Osteoblast (primary cell): ENCODE measurements around the gene DESI1. TPM values are rescaled to one million over a fixed set of nuclear protein-coding genes. Genes with fewer than 3 reads are reported as not detected.

Experiments used
- DNase-seq: peaks from one replicate; pipeline ENCODE4 v3.0.0; 2011; ENCODE audit warnings: low spot score, mixed read lengths; ENCODE audit not compliant: insufficient read length; ENCODE audit errors: missing footprints
- H2AFZ ChIP-seq: 2 replicates; pipeline ENCODE4 v1.6.0; 2011; ENCODE audit warnings: mild to moderate bottlenecking, low read length
- H3K27ac ChIP-seq: 2 replicates; pipeline ENCODE4 v1.5.1; 2011; ENCODE audit warnings: mild to moderate bottlenecking, low read depth, low read length, moderate library complexity
- H3K27me3 ChIP-seq: 2 replicates; pipeline ENCODE4 v1.6.0; 2012; ENCODE audit warnings: mild to moderate bottlenecking, control low read depth, inconsistent platforms, low read length, moderate library complexity; ENCODE audit not compliant: insufficient read depth
- H3K36me3 ChIP-seq: 2 replicates; pipeline ENCODE4 v1.5.1; 2011; ENCODE audit warnings: mild to moderate bottlenecking, low read length, control low read depth, moderate library complexity; ENCODE audit not compliant: insufficient read depth
- H3K4me1 ChIP-seq: 2 replicates; pipeline ENCODE4 v1.5.1; 2011; ENCODE audit warnings: mild to moderate bottlenecking, low read length, control low read depth, moderate library complexity; ENCODE audit not compliant: insufficient read depth
- H3K4me2 ChIP-seq: 2 replicates; pipeline ENCODE4 v1.6.0; 2011; ENCODE audit warnings: mild to moderate bottlenecking, low read length; ENCODE audit not compliant: insufficient read depth
- H3K4me3 ChIP-seq: fragments of 200-600 bp; sonication (generic); 3 replicates; pipeline ENCODE4 v1.5.1; 2012; ENCODE audit warnings: mild to moderate bottlenecking, low read length, inconsistent platforms; ENCODE audit not compliant: insufficient read depth
- H3K79me2 ChIP-seq: 2 replicates; pipeline ENCODE4 v1.6.0; 2012; ENCODE audit warnings: mild to moderate bottlenecking, low read length, control low read depth, inconsistent platforms; ENCODE audit not compliant: insufficient read depth
- H3K9me3 ChIP-seq: 2 replicates; pipeline ENCODE4 v1.5.1; 2011; ENCODE audit warnings: low read depth, low read length, control low read depth
- H4K20me1 ChIP-seq: 2 replicates; pipeline ENCODE4 v1.6.0; 2012; ENCODE audit warnings: mild to moderate bottlenecking, low read length, control low read depth; ENCODE audit not compliant: insufficient read depth
- total RNA-seq: library from RNA; depleted of rRNA; stranded (reverse); fragments of >200 nt; gene quantifications from 2 replicates; pipeline ENCODE4 v1.2.3, GENCODE V29; 2012
- TF ChIP-seq, protein P1 (sequence below): IDR thresholded peaks from 2 replicates; pipeline ENCODE4 v1.5.1; 2011; ENCODE audit warnings: mild to moderate bottlenecking, low read depth, low read length, moderate library complexity; ENCODE audit errors: extremely low read depth

DESI1 gene
- total RNA-seq, 1 donor, result 16.3 TPM

DNA sequence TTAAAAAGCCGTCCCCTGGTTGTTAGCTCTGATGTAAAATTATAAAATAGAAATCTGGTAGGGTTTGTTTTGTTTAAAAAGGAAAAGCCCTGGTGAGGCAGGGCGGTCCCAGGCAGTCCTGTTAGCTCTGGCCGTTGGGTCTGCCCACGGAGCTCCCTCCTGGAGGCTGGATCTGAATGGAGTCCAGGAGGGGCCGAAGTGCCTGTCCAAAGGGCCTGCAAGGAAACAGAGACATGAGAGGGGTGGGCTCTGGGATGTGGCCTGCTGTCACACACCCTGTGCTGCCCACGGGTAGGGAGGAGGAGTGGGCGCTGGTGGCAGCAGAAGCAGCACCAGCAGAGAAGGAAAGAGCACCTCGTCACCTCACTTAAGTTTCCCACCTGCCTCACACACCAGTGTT is 19.9 kb downstream of the DESI1 start:
- H3K4me2 ChIP-seq, result no peak overlapping the region
- H3K79me2 ChIP-seq, result no peaks in the 10 kb centered on the region
- peaks cover 4% of the 10 kb centered on the region for H4K20me1 ChIP-seq
- no peak overlapping the region for H3K27ac ChIP-seq
- TF ChIP-seq, protein P1, sequence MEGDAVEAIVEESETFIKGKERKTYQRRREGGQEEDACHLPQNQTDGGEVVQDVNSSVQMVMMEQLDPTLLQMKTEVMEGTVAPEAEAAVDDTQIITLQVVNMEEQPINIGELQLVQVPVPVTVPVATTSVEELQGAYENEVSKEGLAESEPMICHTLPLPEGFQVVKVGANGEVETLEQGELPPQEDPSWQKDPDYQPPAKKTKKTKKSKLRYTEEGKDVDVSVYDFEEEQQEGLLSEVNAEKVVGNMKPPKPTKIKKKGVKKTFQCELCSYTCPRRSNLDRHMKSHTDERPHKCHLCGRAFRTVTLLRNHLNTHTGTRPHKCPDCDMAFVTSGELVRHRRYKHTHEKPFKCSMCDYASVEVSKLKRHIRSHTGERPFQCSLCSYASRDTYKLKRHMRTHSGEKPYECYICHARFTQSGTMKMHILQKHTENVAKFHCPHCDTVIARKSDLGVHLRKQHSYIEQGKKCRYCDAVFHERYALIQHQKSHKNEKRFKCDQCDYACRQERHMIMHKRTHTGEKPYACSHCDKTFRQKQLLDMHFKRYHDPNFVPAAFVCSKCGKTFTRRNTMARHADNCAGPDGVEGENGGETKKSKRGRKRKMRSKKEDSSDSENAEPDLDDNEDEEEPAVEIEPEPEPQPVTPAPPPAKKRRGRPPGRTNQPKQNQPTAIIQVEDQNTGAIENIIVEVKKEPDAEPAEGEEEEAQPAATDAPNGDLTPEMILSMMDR, result no peak
- no peaks in the 10 kb centered on the region for H3K9me3 ChIP-seq
- H3K27me3 ChIP-seq, result no peaks in the 10 kb centered on the region
- no peak overlapping the region for H3K4me3 ChIP-seq
- peak; percentile 41 for DNase-seq
- H2AFZ ChIP-seq, result no peak overlapping the region
- peaks cover 58% of the 10 kb centered on the region for H3K36me3 ChIP-seq
- H3K4me1 ChIP-seq, result peaks cover 16% of the 10 kb centered on the region

DNA sequence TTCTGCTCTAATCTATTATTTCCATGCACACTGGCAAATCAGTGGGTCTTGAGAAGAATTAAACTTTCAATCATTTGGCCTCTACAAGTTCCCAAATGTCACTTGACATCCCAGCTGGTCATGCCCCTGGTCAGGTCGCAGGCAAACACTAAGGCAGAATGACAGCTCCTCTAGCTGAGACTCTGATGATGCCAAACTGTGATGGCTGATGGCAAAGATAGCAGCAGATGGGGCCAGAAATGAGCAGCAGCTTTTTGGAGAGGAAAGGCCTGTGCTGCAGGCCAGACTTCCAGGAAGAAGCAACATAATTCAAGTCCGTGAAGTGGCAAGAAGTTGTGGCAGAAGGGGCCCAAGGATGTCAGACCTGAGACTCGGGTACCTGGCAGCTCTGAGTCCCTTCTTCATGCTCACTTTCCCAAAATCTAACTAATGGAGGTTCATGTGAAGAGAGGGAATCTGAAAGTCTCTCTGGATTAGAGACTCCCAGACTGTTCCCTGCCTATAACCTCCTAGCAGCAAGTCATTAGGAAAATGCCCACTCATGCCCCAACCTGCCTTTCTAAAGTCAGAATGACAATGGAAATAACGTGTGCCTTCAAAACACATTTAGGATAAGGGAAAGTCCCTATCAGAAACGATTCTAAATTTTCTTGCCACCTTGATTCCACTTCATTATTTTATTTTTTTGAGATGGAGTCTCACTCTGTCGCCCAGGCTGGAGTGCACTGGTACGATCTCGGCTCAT is 21.8 kb downstream of the DESI1 start:
- Histone ChIP-seq H3K27me3 (no peaks in the 10 kb centered on the region), H3K4me1 (peaks cover 16% of the 10 kb centered on the region), H3K36me3 (peaks cover 45% of the 10 kb centered on the region), H2AFZ (no peak overlapping the region), H3K4me3 (no peak overlapping the region), H3K79me2 (no peaks in the 10 kb centered on the region), H3K27ac (peak overlapping the region; percentile 73), H3K4me2 (no peak overlapping the region), H4K20me1 (peaks cover 4% of the 10 kb centered on the region), H3K9me3 (no peaks in the 10 kb centered on the region)
- DNase-seq, result no peak
- TF ChIP-seq, protein P1, result no peak

DNA sequence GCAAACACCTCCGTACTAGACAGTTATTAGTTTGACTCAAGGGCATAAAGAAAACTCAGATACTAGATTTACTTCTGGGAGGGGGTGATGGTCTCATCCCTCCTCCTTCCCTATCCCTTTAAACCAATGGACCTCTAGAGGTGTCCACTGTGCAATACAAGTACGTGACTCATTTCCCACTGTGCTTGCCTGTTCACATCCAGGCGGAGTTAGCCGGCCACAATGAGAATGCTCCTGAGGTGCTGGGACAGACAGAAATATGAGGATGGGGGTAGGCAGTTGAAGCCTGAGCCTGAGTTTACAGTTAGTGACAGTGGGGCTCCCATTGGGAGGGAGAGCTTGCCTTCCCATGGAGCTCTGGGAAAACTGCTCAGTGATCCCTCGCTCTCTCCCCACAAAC is 22.8 kb downstream of the DESI1 start:
- Histone ChIP-seq H3K4me1 (peaks cover 16% of the 10 kb centered on the region), H4K20me1 (peaks cover 4% of the 10 kb centered on the region), H3K27ac (peak overlapping the region; percentile 73), H3K27me3 (no peaks in the 10 kb centered on the region), H3K4me2 (peak overlapping the region; percentile 56), H3K4me3 (no peak overlapping the region), H2AFZ (peak overlapping the region; percentile 33), H3K79me2 (no peaks in the 10 kb centered on the region), H3K36me3 (peaks cover 35% of the 10 kb centered on the region), H3K9me3 (no peaks in the 10 kb centered on the region)
- TF ChIP-seq, protein P1, result no peak
- DNase-seq, result peak; percentile 99

DNA sequence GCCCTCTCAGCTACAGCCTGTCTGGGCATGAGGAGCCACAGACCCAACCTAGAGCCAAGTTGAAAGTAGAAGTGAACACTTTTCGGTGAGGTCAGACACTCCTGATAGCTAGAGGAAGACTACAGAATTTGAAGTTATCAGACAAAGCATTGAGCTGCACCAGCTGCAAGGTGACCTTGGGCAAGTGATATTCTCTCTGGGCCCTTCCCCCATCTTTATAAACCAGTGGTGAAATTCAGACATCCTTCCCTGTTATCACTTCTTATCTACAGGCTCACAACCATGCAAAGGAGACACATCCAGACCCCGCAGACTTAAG is 23.2 kb downstream of the DESI1 start:
- peak overlapping the region; percentile 17 for H3K4me2 ChIP-seq
- H3K9me3 ChIP-seq, result no peaks in the 10 kb centered on the region
- H3K4me1 ChIP-seq, result peaks cover 16% of the 10 kb centered on the region
- H3K4me3 ChIP-seq, result no peak overlapping the region
- no peaks in the 10 kb centered on the region for H3K27me3 ChIP-seq
- no peak overlapping the region for H2AFZ ChIP-seq
- peak overlapping the region; percentile 43 for H3K27ac ChIP-seq
- no peaks in the 10 kb centered on the region for H3K79me2 ChIP-seq
- peaks cover 4% of the 10 kb centered on the region for H4K20me1 ChIP-seq
- DNase-seq, result no peak
- TF ChIP-seq, protein P1, result no peak
- H3K36me3 ChIP-seq, result peaks cover 31% of the 10 kb centered on the region
